Fibroblast of the aortic adventitia (primary cell): ENCODE measurements around the gene MBD3L1. TPM values are rescaled to one million over a fixed set of nuclear protein-coding genes. Genes with fewer than 3 reads are reported as not detected.

ENCODE experiments used
- DNase-seq: peaks from one replicate; pipeline ENCODE4 v3.0.0-alpha.2; 2010; ENCODE audit warnings: low read depth
- H3K4me3 ChIP-seq: 2 replicates; pipeline ENCODE4 v1.5.1; 2011; ENCODE audit warnings: low read depth, mild to moderate bottlenecking, control low read depth, low read length, moderate library complexity
- CTCF ChIP-seq: IDR thresholded peaks from 2 replicates; pipeline ENCODE4 v1.5.1; 2011; ENCODE audit warnings: mild to moderate bottlenecking, low read length, control low read depth, inconsistent platforms; ENCODE audit not compliant: insufficient read depth
- total RNA-seq: library from RNA; depleted of rRNA; stranded (reverse); fragments of >200 nt; gene quantifications from 2 replicates; pipeline ENCODE4 v1.2.3, GENCODE V29; 2012; ENCODE audit warnings: low replicate concordance

Gene MBD3L1
- total RNA-seq, 1 donor = not detected

- no peak overlapping the region for H3K4me3 ChIP-seq
- no peak for DNase-seq
- no peak for TF ChIP-seq CTCF
These were observed 45.9 kb downstream of the MBD3L1 start for GRCh38 chr19:8877854-8878705.

- no peak for DNase-seq
- TF ChIP-seq CTCF = no peak
- H3K4me3 ChIP-seq = no peak overlapping the region
These were observed 48.8 kb downstream of the MBD3L1 start for GRCh38 chr19:8880868-8881488.

- no peak for TF ChIP-seq CTCF
- H3K4me3 ChIP-seq = no peak overlapping the region
- no peak for DNase-seq
These were observed 49.3 kb downstream of the MBD3L1 start for GRCh38 chr19:8881512-8881911.

GRCh38 chr19:8884416-8884815 lies 52.2 kb downstream of the MBD3L1 start:
- no peak for DNase-seq
- no peak for TF ChIP-seq CTCF
- H3K4me3 ChIP-seq = no peak overlapping the region

- TF ChIP-seq CTCF = no peak
These were observed 55.2 kb downstream of the MBD3L1 start for GRCh38 chr19:8887364-8887763.

GRCh38 chr19:8890260-8890659 lies 58.1 kb downstream of the MBD3L1 start:
- no peak for DNase-seq
- no peak for TF ChIP-seq CTCF
- no peak overlapping the region for H3K4me3 ChIP-seq

More at GRCh38 chr19:8887364-8887763, 55.2 kb downstream of the MBD3L1 start:
- no peak for DNase-seq
- no peak overlapping the region for H3K4me3 ChIP-seq

Other genes starting within 250 kb of the MBD3L1 start
- 15.8 and 18.5 TPM in 2 replicates for gene ADAMTS10, start 221.7 kb upstream of the MBD3L1 start, total RNA-seq
- not detected in 2 replicates for gene NFILZ, start 201.7 kb upstream of the MBD3L1 start, total RNA-seq
- not detected in 2 replicates for gene ACTL9, start 133.6 kb upstream of the MBD3L1 start, total RNA-seq
- not detected in 2 replicates for gene OR2Z1, start 110.7 kb upstream of the MBD3L1 start, total RNA-seq
- gene ZNF558, start 73 bp upstream of the MBD3L1 start, total RNA-seq = 17.9 and 25.3 TPM in 2 replicates
- gene MUC16, start 178.0 kb downstream of the MBD3L1 start, total RNA-seq = not detected in 2 replicates